ENCODE data around the gene MAPK1IP1L. TPM values are rescaled to one million over a fixed set of nuclear protein-coding genes. Genes with fewer than 3 reads are reported as not detected.

Gene MAPK1IP1L
- total and polyA plus RNA-seq, 2 of the 13 experiments (the other 11 are each of a cell fraction or from before 2014, with no cell fraction given): 27.8 to 68.4 TPM

DNA sequence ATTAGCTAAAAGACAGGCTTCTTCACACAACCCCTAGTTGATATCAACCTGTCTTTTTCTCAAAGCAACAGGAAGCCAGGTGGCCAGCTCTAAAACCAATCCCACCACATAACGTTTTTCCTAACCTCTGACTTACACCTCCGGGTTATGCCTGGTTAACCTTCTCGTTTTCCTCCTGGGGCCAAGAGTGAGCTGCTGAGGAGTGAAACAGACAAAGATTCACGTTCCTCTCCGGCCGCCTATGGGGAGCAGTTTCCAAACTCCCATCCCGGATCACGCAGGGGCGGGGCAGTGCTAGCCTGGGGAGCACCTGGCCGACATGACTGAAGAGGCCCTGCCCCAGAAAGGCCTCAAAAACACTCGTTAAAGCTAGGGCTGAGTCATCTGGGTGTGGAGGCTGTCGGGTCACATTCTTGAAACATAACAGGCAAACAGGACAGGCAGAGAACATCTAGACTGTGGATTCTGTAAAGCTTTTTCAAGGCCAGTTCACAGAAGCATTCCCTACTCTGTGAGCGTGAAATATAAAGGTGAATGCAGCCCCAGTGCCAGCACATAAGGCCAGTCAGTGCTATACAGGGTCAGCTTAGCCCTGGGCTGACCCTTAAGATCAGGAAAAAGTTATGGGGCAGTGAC lies 51.7 kb downstream of the MAPK1IP1L start (continued):
- TF ChIP-seq, protein P1, sequence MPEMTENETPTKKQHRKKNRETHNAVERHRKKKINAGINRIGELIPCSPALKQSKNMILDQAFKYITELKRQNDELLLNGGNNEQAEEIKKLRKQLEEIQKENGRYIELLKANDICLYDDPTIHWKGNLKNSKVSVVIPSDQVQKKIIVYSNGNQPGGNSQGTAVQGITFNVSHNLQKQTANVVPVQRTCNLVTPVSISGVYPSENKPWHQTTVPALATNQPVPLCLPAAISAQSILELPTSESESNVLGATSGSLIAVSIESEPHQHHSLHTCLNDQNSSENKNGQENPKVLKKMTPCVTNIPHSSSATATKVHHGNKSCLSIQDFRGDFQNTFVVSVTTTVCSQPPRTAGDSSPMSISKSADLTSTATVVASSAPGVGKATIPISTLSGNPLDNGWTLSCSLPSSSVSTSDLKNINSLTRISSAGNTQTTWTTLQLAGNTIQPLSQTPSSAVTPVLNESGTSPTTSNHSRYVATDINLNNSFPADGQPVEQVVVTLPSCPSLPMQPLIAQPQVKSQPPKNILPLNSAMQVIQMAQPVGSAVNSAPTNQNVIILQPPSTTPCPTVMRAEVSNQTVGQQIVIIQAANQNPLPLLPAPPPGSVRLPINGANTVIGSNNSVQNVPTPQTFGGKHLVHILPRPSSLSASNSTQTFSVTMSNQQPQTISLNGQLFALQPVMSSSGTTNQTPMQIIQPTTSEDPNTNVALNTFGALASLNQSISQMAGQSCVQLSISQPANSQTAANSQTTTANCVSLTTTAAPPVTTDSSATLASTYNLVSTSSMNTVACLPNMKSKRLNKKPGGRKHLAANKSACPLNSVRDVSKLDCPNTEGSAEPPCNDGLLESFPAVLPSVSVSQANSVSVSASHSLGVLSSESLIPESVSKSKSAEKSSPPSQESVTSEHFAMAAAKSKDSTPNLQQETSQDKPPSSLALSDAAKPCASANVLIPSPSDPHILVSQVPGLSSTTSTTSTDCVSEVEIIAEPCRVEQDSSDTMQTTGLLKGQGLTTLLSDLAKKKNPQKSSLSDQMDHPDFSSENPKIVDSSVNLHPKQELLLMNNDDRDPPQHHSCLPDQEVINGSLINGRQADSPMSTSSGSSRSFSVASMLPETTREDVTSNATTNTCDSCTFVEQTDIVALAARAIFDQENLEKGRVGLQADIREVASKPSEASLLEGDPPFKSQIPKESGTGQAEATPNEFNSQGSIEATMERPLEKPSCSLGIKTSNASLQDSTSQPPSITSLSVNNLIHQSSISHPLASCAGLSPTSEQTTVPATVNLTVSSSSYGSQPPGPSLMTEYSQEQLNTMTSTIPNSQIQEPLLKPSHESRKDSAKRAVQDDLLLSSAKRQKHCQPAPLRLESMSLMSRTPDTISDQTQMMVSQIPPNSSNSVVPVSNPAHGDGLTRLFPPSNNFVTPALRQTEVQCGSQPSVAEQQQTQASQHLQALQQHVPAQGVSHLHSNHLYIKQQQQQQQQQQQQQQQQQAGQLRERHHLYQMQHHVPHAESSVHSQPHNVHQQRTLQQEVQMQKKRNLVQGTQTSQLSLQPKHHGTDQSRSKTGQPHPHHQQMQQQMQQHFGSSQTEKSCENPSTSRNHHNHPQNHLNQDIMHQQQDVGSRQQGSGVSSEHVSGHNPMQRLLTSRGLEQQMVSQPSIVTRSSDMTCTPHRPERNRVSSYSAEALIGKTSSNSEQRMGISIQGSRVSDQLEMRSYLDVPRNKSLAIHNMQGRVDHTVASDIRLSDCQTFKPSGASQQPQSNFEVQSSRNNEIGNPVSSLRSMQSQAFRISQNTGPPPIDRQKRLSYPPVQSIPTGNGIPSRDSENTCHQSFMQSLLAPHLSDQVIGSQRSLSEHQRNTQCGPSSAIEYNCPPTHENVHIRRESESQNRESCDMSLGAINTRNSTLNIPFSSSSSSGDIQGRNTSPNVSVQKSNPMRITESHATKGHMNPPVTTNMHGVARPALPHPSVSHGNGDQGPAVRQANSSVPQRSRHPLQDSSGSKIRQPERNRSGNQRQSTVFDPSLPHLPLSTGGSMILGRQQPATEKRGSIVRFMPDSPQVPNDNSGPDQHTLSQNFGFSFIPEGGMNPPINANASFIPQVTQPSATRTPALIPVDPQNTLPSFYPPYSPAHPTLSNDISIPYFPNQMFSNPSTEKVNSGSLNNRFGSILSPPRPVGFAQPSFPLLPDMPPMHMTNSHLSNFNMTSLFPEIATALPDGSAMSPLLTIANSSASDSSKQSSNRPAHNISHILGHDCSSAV (CRISPR knock-in tag; IDR thresholded peaks at IDR 0.05; ENCODE audit: borderline replicate concordance): no peak
- TF ChIP-seq ETV5 (CRISPR knock-in tag; IDR thresholded peaks at IDR 0.05; ENCODE audit: borderline replicate concordance): peak; percentile 61; the same call in 1 of the 2 replicates
- TF ChIP-seq TP53 (CRISPR knock-in tag; conservative IDR thresholded peaks at IDR 0.05): no peak
- TF ChIP-seq HES4 (CRISPR knock-in tag; IDR thresholded peaks at IDR 0.05; ENCODE audit: borderline replicate concordance): no peak
- TF ChIP-seq ZNF205 (CRISPR knock-in tag; IDR thresholded peaks at IDR 0.05): peak; percentile 77; the same call in 1 of the 2 replicates
- TF ChIP-seq, protein P2, sequence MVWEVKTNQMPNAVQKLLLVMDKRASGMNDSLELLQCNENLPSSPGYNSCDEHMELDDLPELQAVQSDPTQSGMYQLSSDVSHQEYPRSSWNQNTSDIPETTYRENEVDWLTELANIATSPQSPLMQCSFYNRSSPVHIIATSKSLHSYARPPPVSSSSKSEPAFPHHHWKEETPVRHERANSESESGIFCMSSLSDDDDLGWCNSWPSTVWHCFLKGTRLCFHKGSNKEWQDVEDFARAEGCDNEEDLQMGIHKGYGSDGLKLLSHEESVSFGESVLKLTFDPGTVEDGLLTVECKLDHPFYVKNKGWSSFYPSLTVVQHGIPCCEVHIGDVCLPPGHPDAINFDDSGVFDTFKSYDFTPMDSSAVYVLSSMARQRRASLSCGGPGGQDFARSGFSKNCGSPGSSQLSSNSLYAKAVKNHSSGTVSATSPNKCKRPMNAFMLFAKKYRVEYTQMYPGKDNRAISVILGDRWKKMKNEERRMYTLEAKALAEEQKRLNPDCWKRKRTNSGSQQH (CRISPR knock-in tag; IDR thresholded peaks at IDR 0.05; ENCODE audit: low read depth): no peak
- TF ChIP-seq NAIF1 (CRISPR knock-in tag; IDR thresholded peaks at IDR 0.05; ENCODE audit: borderline replicate concordance): no peak
- TF ChIP-seq, protein P3, sequence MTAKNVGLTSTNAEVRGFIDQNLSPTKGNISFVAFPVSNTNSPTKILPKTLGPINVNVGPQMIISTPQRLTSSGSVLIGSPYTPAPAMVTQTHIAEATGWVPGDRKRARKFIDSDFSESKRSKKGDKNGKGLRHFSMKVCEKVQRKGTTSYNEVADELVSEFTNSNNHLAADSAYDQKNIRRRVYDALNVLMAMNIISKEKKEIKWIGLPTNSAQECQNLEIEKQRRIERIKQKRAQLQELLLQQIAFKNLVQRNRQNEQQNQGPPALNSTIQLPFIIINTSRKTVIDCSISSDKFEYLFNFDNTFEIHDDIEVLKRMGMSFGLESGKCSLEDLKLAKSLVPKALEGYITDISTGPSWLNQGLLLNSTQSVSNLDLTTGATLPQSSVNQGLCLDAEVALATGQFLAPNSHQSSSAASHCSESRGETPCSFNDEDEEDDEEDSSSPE (CRISPR knock-in tag; IDR thresholded peaks at IDR 0.05): no peak
- 0 out of 2 replicates have a peak, but pooled peaks have one; percentile 32 for TF ChIP-seq BCL6 (CRISPR knock-in tag; IDR thresholded peaks at IDR 0.05)
- peak; percentile 38; the same call in 1 of the 2 replicates for TF ChIP-seq ZNF776 (CRISPR knock-in tag; IDR thresholded peaks at IDR 0.05)
- TF ChIP-seq, protein P4, sequence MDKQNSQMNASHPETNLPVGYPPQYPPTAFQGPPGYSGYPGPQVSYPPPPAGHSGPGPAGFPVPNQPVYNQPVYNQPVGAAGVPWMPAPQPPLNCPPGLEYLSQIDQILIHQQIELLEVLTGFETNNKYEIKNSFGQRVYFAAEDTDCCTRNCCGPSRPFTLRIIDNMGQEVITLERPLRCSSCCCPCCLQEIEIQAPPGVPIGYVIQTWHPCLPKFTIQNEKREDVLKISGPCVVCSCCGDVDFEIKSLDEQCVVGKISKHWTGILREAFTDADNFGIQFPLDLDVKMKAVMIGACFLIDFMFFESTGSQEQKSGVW (CRISPR knock-in tag; IDR thresholded peaks at IDR 0.05; ENCODE audit: borderline replicate concordance): no peak
- no peak for TF ChIP-seq EHMT2 (IDR thresholded peaks at IDR 0.05; ENCODE audit: borderline replicate concordance, low read depth, low read length)
- TF ChIP-seq ZNF788 (CRISPR knock-in tag; IDR thresholded peaks at IDR 0.05; ENCODE audit: borderline replicate concordance): peak; percentile 50; the same call in 1 of the 2 replicates
- no peak for TF ChIP-seq PAWR (CRISPR knock-in tag; IDR thresholded peaks at IDR 0.05; ENCODE audit: borderline replicate concordance)
- TF ChIP-seq, protein P5, sequence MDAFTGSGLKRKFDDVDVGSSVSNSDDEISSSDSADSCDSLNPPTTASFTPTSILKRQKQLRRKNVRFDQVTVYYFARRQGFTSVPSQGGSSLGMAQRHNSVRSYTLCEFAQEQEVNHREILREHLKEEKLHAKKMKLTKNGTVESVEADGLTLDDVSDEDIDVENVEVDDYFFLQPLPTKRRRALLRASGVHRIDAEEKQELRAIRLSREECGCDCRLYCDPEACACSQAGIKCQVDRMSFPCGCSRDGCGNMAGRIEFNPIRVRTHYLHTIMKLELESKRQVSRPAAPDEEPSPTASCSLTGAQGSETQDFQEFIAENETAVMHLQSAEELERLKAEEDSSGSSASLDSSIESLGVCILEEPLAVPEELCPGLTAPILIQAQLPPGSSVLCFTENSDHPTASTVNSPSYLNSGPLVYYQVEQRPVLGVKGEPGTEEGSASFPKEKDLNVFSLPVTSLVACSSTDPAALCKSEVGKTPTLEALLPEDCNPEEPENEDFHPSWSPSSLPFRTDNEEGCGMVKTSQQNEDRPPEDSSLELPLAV (CRISPR knock-in tag; conservative IDR thresholded peaks at IDR 0.05; ENCODE audit: low read depth): no peak

All from HepG2 (cell line).